ENCODE measurements around the gene KCNQ1. TPM values are rescaled to one million over a fixed set of nuclear protein-coding genes. Genes with fewer than 3 reads are reported as not detected.

The KCNQ1 gene
- total and polyA plus RNA-seq, 2 donors (not counting 1 experiment from before 2014, with no cell fraction given), result 21.5 to 28.8 TPM

DNA sequence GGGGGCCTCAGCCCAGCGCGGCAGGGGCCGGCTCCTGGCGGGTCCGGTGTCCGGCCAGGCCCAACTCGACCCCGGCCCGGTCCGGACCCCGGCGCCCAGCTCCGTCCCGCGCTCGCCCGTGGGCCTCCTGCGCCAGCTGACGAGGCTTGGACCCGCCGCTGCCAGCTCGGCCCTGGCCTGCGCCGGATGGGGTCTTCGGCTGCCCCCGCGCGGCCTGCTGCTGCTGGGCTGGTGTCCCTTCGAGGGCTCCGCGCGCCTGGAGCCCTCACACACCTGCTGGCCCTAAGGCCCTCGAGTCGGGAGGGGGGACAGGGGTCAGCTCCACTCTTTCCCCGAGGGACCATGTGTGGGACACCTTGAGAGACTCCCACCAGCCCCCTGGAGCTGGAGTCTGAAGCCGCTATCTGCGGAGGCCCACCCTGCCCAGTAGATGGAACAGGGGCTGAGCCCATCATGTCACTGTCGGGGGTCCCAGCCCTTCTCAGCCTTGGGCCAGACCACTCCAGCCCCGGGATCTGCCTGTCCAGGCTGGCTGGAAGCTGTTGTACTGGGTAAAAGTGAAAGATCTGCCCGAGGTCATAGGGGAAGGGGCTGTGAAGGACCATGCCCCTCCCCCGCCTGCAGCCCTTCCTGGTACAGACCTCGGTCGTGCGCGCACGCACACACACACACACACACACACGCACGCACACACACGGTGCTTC lies 441.5 kb downstream of the KCNQ1 start:
- ChIA-PET CTCF (interaction anchor here (1.2 to 16.1 kb wide), 5 partner anchors 9 to 466 kb away, joined by 3 to 595 read pairs (median 4); partner anchors contain the start of gene PHLDA2), POLR2A (no interaction called here)
- intact Hi-C loops (cut with micrococcal nuclease), result loop anchor here (5.0 kb wide), 3 partner anchors 184 to 584 kb away; partner anchors contain the start of genes C11orf21 and TSPAN32
- DNase-seq (peak; percentile 58), ATAC-seq (ENCODE audit: low read depth) (peak; percentile 1)
- Histone ChIP-seq H3K27ac (ENCODE audit: low read length in 2 of 2) (no peak overlapping the region), H3K79me2 (ENCODE audit: control insufficient read depth, insufficient read depth, low read length) (no peaks in the 10 kb centered on the region), H3K27me3 (replicated peaks in 1 of 4; ENCODE audit: control extremely low read depth in 1 of 4, control insufficient read depth in 3 of 4, insufficient read depth in 4 of 4, low read length in 3 of 4) (peaks cover 0 to 34% (median 7%) of the 10 kb centered on the region in 4 experiments), H2AFZ (ENCODE audit: insufficient read depth, low read depth, low read length, poor library complexity, severe bottlenecking) (peak overlapping the region; percentile 79), H3K36me3 (replicated peaks in 1 of 2; ENCODE audit: control extremely low read depth in 1 of 2, control insufficient read depth in 1 of 2, extremely low read depth in 1 of 2, insufficient read depth in 2 of 2, low read length in 1 of 2) (no peaks in the 10 kb centered on the region), H3K4me1 (ENCODE audit: control insufficient read depth in 2 of 2, insufficient read depth in 2 of 2, low read length in 2 of 2) (peaks cover 9 to 20% of the 10 kb centered on the region in 2 donors), H3K9ac (ENCODE audit: low read length) (peak overlapping the region; percentile 49), H3K4me3 (ENCODE audit: control extremely low read depth in 1 of 5, extremely low read depth in 1 of 5, insufficient read depth in 1 of 5, low read depth in 2 of 5, low read length in 4 of 5) (peak overlapping the region in 3 of 5 experiments; percentile 36 to 57 (median 44)), H3K4me2 (replicated peaks; ENCODE audit: low read depth, low read length, poor library complexity, severe bottlenecking) (peak overlapping the region; percentile 88), H4K20me1 (ENCODE audit: control insufficient read depth, insufficient read depth, low read length, poor library complexity, severe bottlenecking) (no peaks in the 10 kb centered on the region), H3K9me3 (ENCODE audit: control extremely low read depth in 1 of 3, control insufficient read depth in 2 of 3, insufficient read depth in 1 of 3, low read length in 2 of 3) (no peaks in the 10 kb centered on the region)
- Mint-ChIP-seq H3K27ac (no peak overlapping the region), H3K9me3 (ENCODE audit: insufficient read depth) (no peaks in the 10 kb centered on the region), H3K4me3 (peak overlapping the region; percentile 79), H3K27me3 (peaks cover 13% of the 10 kb centered on the region), H3K4me1 (peaks cover 16% of the 10 kb centered on the region)
- TF ChIP-seq CTCF (IDR thresholded peaks at IDR 0.05) (no peak), EZH2 (IDR thresholded peaks at IDR 0.05; ENCODE audit: borderline replicate concordance, insufficient read depth, low read depth, low read length, poor library complexity, severe bottlenecking) (no peak)
- 16% methylated on average over 38 of the region's 49 CpGs for WGBS (ENCODE audit: insufficient coverage)

DNA sequence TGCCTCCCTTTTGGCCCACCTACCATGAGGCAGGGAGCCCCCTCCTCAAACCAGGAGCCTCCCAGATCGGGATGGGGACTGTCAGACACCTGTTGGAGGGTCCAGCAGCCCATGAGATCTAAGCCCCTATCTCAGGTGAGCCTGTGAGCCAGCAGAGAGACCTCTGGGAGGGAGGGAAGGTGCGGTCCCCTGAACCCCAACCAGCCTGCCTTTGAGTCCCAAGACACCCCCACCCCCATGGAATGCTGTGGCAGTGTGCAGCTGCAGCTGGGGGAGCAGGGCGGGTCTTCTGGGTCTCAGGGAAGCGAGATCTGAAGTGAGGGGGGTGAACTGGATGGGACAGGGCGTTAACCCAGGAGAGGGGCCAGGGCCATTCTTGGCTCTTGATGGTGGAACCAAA lies 442.1 kb downstream of the KCNQ1 start:
- Histone ChIP-seq H3K4me2 (replicated peaks; ENCODE audit: low read depth, low read length, poor library complexity, severe bottlenecking) (peak overlapping the region; percentile 88), H3K79me2 (ENCODE audit: control insufficient read depth, insufficient read depth, low read length) (no peaks in the 10 kb centered on the region), H3K36me3 (replicated peaks in 1 of 2; ENCODE audit: control extremely low read depth in 1 of 2, control insufficient read depth in 1 of 2, extremely low read depth in 1 of 2, insufficient read depth in 2 of 2, low read length in 1 of 2) (no peaks in the 10 kb centered on the region), H3K9ac (ENCODE audit: low read length) (no peak overlapping the region), H3K4me1 (ENCODE audit: control insufficient read depth in 2 of 2, insufficient read depth in 2 of 2, low read length in 2 of 2) (peaks cover 15 to 26% of the 10 kb centered on the region in 2 donors), H3K27me3 (replicated peaks in 1 of 4; ENCODE audit: control extremely low read depth in 1 of 4, control insufficient read depth in 3 of 4, insufficient read depth in 4 of 4, low read length in 3 of 4) (peaks cover 0 to 31% (median 7%) of the 10 kb centered on the region in 4 experiments), H3K9me3 (ENCODE audit: control extremely low read depth in 1 of 3, control insufficient read depth in 2 of 3, insufficient read depth in 1 of 3, low read length in 2 of 3) (no peaks in the 10 kb centered on the region), H3K4me3 (ENCODE audit: control extremely low read depth in 1 of 5, extremely low read depth in 1 of 5, insufficient read depth in 1 of 5, low read depth in 2 of 5, low read length in 4 of 5) (no peak overlapping the region), H4K20me1 (ENCODE audit: control insufficient read depth, insufficient read depth, low read length, poor library complexity, severe bottlenecking) (no peaks in the 10 kb centered on the region), H3K27ac (ENCODE audit: low read length in 2 of 2) (no peak overlapping the region), H2AFZ (ENCODE audit: insufficient read depth, low read depth, low read length, poor library complexity, severe bottlenecking) (peak overlapping the region; percentile 79)
- ATAC-seq (ENCODE audit: low read depth), result no peak
- Mint-ChIP-seq H3K27me3 (peaks cover 11% of the 10 kb centered on the region), H3K27ac (no peak overlapping the region), H3K9me3 (ENCODE audit: insufficient read depth) (no peaks in the 10 kb centered on the region), H3K4me1 (peaks cover 19% of the 10 kb centered on the region), H3K4me3 (peak overlapping the region; percentile 79)
- ChIA-PET CTCF (interaction anchor here (0.9 to 16.1 kb wide), 16 partner anchors 10 to 693 kb away, joined by 3 to 595 read pairs (median 5); partner anchors contain the start of genes KCNQ1, PHLDA2 and TRPM5), POLR2A (interaction anchor here (2.5 kb wide), 1 partner anchor 354 kb away, joined by 16 read pairs; no protein-coding TSS in a partner anchor)
- DNase-seq, result no peak
- intact Hi-C loops (cut with micrococcal nuclease), result loop anchor here (5.0 kb wide), 3 partner anchors 185 to 585 kb away; partner anchors contain the start of genes C11orf21 and TSPAN32
- TF ChIP-seq EZH2 (IDR thresholded peaks at IDR 0.05; ENCODE audit: borderline replicate concordance, insufficient read depth, low read depth, low read length, poor library complexity, severe bottlenecking) (no peak), CTCF (IDR thresholded peaks at IDR 0.05) (no peak)
- WGBS (ENCODE audit: insufficient coverage), result 100% methylated on average over 2 of the region's 5 CpGs

Measured in B cell (primary cell).